Measurements from ENCODE around the gene RIPOR2.

Gene RIPOR2

GRCh38 chr6:24868765-24869164, 67.0 kb downstream of the RIPOR2 start:
- Histone ChIP-seq H3K27me3 (ENCODE audit: low read depth, low read length) (no peaks in the 10 kb centered on the region), H3K36me3 (replicated peaks; ENCODE audit: low read depth, low read length) (peaks cover 70% of the 10 kb centered on the region), H3K4me3 (ENCODE audit: low read length) (no peak overlapping the region), H4K20me1 (ENCODE audit: insufficient read depth, low read length) (no peaks in the 10 kb centered on the region; the same call in 1 of the 2 replicates), H2AFZ (ENCODE audit: low read depth, low read length) (no peak overlapping the region), H3K79me2 (ENCODE audit: low read length) (peaks cover 4% of the 10 kb centered on the region; the same call in 1 of the 2 replicates), H3K4me2 (ENCODE audit: low read length) (no peak overlapping the region), H3K9ac (ENCODE audit: low read length) (no peak overlapping the region), H3K27ac (ENCODE audit: low read length) (no peak overlapping the region), H3K4me1 (ENCODE audit: low read length) (no peaks in the 10 kb centered on the region), H3K9me3 (ENCODE audit: insufficient read depth, low read length) (no peaks in the 10 kb centered on the region)
- TF ChIP-seq CTCF (IDR thresholded peaks at IDR 0.05; ENCODE audit: low read depth, low read length), result no peak
- TF ChIP-seq EZH2phosphoT487 (IDR thresholded peaks at IDR 0.05; ENCODE audit: low read depth), result no peak

GRCh38 chr6:24867104-24867703, 68.6 kb downstream of the RIPOR2 start:
- TF ChIP-seq EZH2phosphoT487 (IDR thresholded peaks at IDR 0.05; ENCODE audit: low read depth) (no peak), CTCF (IDR thresholded peaks at IDR 0.05; ENCODE audit: low read depth, low read length) (no peak)
- H3K4me2 ChIP-seq (ENCODE audit: low read length), result no peak overlapping the region
- no peaks in the 10 kb centered on the region for H4K20me1 ChIP-seq (ENCODE audit: insufficient read depth, low read length)
- no peaks in the 10 kb centered on the region for H3K79me2 ChIP-seq (ENCODE audit: low read length)
- no peak overlapping the region for H3K9ac ChIP-seq (ENCODE audit: low read length)
- no peaks in the 10 kb centered on the region for H3K4me1 ChIP-seq (ENCODE audit: low read length)
- no peaks in the 10 kb centered on the region for H3K27me3 ChIP-seq (ENCODE audit: low read depth, low read length)
- no peak overlapping the region for H2AFZ ChIP-seq (ENCODE audit: low read depth, low read length)
- peaks cover 67% of the 10 kb centered on the region for H3K36me3 ChIP-seq (replicated peaks; ENCODE audit: low read depth, low read length)
- H3K9me3 ChIP-seq (ENCODE audit: insufficient read depth, low read length), result no peaks in the 10 kb centered on the region
- H3K4me3 ChIP-seq (ENCODE audit: low read length), result no peak overlapping the region
- no peak overlapping the region for H3K27ac ChIP-seq (ENCODE audit: low read length)

- peaks cover 74% of the 10 kb centered on the region for H3K36me3 ChIP-seq (replicated peaks; ENCODE audit: low read depth, low read length)
- H3K4me1 ChIP-seq (ENCODE audit: low read length), result peaks cover 2% of the 10 kb centered on the region; the same call in 1 of the 2 replicates
- no peak overlapping the region for H3K4me3 ChIP-seq (ENCODE audit: low read length)
- H3K27ac ChIP-seq (ENCODE audit: low read length), result no peak overlapping the region
- H2AFZ ChIP-seq (ENCODE audit: low read depth, low read length), result no peak overlapping the region
- TF ChIP-seq CTCF (IDR thresholded peaks at IDR 0.05; ENCODE audit: low read depth, low read length), result no peak
- TF ChIP-seq EZH2phosphoT487 (IDR thresholded peaks at IDR 0.05; ENCODE audit: low read depth), result no peak
- H3K4me2 ChIP-seq (ENCODE audit: low read length), result no peak overlapping the region
- no peaks in the 10 kb centered on the region for H3K9me3 ChIP-seq (ENCODE audit: insufficient read depth, low read length)
- no peaks in the 10 kb centered on the region for H3K79me2 ChIP-seq (ENCODE audit: low read length)
- H3K9ac ChIP-seq (ENCODE audit: low read length), result no peak overlapping the region
- no peaks in the 10 kb centered on the region for H4K20me1 ChIP-seq (ENCODE audit: insufficient read depth, low read length)
- no peaks in the 10 kb centered on the region for H3K27me3 ChIP-seq (ENCODE audit: low read depth, low read length)
These were observed 70.6 kb downstream of the RIPOR2 start for GRCh38 chr6:24865161-24865560.

GRCh38 chr6:24864343-24864742, 71.4 kb downstream of the RIPOR2 start:
- no peaks in the 10 kb centered on the region for H3K79me2 ChIP-seq (ENCODE audit: low read length)
- no peak overlapping the region for H3K27ac ChIP-seq (ENCODE audit: low read length)
- no peak overlapping the region for H3K9ac ChIP-seq (ENCODE audit: low read length)
- H3K4me3 ChIP-seq (ENCODE audit: low read length), result no peak overlapping the region
- no peak for TF ChIP-seq EZH2phosphoT487 (IDR thresholded peaks at IDR 0.05; ENCODE audit: low read depth)
- TF ChIP-seq CTCF (IDR thresholded peaks at IDR 0.05; ENCODE audit: low read depth, low read length), result no peak
- peaks cover 6% of the 10 kb centered on the region for H4K20me1 ChIP-seq (ENCODE audit: insufficient read depth, low read length)
- H3K27me3 ChIP-seq (ENCODE audit: low read depth, low read length), result no peaks in the 10 kb centered on the region
- no peak overlapping the region for H3K4me2 ChIP-seq (ENCODE audit: low read length)
- no peaks in the 10 kb centered on the region for H3K9me3 ChIP-seq (ENCODE audit: insufficient read depth, low read length)
- peaks cover 10% of the 10 kb centered on the region for H3K4me1 ChIP-seq (ENCODE audit: low read length)
- H2AFZ ChIP-seq (ENCODE audit: low read depth, low read length), result no peak overlapping the region
- H3K36me3 ChIP-seq (replicated peaks; ENCODE audit: low read depth, low read length), result peaks cover 76% of the 10 kb centered on the region

Measured in OCI-LY3 (cell line).